Erythroblast (primary cell): ENCODE measurements around the gene SPDYE17.
"Not testable (repeated sequence)": the region's sequence is repeated elsewhere in the genome, so short reads cannot be mapped to it uniquely, and the experiment has no call there.

Experiments used
- DNase-seq, 2 experiments: peaks; one replicate each; lab custom pipeline; 2025; lab: John Stamatoyannopoulos, UW
- GATA1 ChIP-seq: IDR thresholded peaks from 2 replicates; pipeline ENCODE4 v1.6.1; 2011; ENCODE audit warnings: low read depth, mild to moderate bottlenecking, control low read depth, low read length, moderate library complexity
- POLR2A ChIP-seq: IDR thresholded peaks from 2 replicates; pipeline ENCODE4 v1.6.1; 2011; ENCODE audit warnings: mild to moderate bottlenecking, low read length

Gene SPDYE17

DNA sequence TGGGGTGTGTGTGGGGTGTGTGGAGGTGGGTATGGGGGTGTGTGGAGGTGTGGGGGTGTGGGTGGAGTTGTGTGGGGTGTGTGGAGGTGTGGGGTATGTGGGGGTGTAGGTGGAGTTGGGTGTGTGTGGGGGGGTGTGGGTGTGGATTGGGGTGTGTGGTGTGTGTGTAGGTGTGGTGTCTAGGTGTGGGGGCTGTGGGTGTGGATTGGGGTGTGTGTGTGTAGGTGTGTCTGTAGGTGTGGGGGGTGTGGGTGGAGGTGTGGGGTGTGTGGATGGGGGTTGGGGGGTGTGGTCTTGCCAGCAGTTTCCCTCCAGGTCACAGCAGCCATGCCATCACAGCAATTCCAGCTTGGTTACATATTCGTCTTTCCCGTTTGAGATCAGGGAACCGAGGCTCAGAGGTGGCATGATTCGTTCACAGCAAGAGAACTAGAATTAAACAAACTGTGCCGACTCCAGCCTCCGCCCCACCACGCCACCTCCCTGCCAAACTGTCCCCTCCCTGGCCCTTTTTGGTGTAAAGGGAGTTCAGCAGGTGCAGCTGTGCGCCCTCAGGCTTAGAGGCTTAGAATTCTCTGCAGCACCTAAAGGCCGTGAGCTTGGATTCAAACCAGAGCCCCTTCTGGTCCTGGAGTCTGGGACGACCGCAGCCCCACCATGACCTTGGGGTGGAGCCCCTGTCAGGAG is 33.3 kb downstream of the SPDYE17 start:
- peak; percentile 15 to 29 for DNase-seq

DNA sequence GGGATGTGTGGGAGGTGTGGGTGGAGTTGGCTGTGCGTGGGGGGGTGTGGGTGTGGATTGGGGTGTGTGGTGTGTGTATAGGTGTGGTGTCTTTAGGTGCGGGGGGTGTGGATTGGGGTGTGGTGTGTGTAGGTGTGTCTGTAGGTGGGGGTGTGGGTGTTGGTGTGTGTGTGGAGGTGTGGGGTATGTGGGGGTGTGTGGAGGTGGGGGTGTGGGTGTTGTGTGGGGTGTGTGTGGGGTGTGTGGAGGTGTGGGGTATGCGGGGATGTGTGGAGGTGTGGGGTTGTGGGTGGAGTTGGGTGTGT is 33.9 kb downstream of the SPDYE17 start:
- TF ChIP-seq GATA1 (no peak), POLR2A (no peak)
- DNase-seq = no peak

DNA sequence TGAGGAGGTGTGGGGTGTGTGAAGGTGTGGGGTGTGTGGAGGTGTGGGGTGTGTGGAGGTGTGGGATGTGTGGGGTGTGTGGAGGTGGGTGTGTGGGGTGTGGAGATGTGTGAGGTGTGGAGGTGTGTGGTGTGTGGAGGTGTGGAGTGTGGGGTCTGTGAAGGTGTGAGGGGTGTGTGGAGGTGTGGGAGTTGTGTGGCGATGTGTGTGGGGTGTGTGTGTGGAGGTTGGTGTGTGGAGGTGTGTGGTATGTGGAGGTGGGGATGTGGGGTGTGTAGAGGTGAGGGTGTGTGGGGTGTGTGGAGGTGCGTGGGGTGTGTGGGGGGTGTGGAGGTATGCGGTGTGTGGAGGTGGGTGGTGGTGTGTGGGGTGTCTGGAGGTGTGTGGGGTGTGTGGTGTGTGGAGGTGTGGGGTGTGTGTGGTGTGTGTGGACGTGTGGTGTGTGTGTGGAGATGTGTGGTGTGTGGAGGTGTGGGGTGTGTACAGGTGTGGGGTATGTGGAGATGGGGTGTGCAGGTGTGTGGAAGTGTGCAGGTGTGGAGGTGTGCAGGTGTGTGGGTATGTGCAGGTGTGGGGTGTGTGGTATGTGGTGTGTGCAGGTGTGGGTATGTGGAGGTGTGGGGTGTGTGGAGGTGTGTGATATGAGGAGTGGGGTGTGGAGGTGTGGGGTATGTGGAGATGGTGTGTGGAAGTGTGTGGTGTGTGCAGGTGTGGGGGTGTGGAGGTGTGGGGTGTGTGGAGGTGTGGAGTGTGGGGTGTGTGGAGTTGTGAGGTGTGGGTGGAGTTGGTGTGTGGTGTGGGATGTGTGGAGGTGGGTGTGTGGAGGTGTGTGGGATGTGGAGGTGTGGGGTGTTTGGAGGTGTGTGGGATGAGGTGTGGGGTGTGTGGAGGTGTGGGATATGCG is 34.5 kb downstream of the SPDYE17 start:
- no peak for TF ChIP-seq POLR2A
- no peak for TF ChIP-seq GATA1
- DNase-seq = no peak

DNA sequence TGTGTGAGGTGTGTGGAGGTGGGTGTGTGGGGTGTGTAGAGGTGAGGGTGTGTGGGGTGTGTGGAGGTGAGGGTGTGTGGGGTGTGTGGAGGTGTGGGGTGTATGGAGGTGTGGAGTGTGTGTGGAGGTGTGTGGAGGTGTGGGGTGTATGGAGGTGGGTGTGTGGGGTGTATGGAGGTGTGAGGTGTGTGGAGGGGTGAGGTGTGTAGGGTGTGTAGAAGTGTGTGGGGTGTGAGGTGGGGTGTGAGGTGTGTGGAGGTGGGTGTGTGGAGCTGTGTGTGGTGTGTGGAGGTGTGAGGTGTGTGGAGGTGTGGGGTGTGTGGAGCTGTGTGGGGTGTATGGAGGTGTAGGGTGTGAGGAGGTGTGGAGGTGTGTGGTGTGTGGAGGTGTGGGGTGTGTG is 35.2 kb downstream of the SPDYE17 start:
- not testable (repeated sequence) for DNase-seq

DNA sequence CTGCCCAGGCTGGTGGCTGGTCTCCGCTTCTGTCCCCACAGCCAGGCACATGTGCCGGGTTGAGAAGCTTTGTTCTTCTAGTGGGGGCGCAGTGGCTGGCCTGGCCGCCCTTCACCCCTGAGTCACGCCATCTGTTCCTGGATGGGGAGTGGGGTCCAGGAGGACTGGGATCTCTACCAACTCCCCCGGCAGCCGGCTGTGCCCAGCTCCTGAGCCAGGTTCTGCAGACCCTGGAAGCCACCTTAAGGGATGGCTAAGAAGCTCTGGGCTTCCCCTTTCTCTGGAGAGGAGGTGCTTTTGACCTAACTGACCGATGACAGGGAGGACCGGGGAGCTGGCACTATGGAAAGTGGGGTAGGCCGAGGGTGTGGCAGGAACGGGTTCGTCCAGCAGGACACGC is 37.9 kb downstream of the SPDYE17 start:
- not testable (repeated sequence) for DNase-seq

DNA sequence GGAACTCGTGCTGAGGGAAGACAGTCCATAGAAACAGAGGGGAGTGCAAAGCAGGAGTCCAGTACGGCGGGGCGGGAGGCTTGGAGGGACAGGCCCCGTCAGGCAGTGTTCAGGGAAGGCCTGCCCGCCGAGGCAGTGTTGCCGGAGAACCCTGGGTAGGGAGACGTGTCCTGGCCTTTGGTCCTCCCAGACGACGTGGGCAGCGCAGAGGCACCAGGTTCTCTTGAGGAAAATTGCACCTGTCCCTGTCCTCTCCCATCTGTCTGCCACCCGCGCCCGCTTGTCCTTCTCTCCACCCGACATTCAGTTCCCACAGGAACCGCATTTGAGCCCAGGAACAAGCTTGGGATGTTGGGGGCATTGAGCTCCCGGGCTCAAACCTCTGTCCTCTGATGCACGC is 38.3 kb downstream of the SPDYE17 start:
- DNase-seq = not testable (repeated sequence)

DNA sequence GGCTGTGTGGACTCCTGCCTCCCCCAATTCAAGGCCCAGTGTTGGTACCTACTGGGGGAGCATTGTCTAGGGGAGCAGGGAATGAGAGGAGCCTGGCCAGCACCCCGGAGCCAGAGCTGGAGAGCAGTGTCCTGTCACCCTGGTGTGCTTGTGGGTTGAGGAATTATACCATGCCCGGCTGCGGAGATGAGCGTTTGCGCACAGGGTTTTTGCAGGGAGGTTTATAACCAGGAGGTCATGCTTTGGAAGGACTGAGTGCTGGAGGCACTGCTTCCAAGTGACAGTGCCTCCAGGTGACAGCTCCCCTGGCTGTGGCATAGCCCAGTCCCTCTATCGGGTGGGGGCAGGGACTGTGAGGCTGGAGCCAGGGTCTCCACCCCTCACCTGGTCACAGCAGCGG is 39.3 kb downstream of the SPDYE17 start:
- not testable (repeated sequence) for DNase-seq

DNA sequence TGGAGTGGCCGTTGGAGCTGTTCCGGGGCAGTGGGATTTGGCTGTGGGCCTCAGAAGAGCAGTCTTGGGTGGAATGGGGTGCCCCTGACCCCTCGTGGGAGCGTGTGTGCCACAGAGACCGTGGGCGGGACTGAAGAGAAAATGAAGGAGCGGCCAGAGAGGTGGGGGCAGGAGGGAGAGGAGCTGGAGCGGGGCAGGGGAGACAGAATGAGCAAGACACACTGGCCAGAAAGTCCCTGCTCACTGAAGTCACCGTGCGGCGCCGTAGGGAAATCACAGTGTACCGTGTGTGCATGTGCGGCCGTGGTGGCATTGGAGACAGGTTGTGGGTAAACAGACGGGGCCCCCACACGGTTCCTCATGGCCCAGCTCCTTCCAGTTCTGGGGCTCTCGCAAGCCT is 40.0 kb downstream of the SPDYE17 start:
- not testable (repeated sequence) for DNase-seq

DNA sequence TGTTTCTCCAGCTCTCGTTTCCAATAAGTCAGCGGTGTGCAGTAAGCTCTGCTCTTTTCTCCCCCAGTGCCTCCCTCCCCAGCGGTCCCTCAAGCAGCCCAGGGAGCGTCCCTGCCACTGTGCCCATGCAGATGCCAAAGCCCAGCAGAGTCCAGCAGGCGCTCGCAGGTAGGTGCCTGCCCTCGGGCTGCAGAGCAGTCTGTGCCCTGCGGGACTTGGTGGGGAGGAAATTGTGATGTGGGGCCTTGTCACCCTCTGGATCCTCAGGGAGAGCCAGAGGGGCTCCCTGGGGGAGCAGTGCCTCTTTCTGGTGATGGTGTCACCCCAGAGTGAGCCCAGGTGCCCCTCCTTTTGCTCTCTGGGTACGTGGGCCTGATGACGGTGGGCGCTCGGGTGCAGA is 42.0 kb downstream of the SPDYE17 start:
- DNase-seq = not testable (repeated sequence)

DNA sequence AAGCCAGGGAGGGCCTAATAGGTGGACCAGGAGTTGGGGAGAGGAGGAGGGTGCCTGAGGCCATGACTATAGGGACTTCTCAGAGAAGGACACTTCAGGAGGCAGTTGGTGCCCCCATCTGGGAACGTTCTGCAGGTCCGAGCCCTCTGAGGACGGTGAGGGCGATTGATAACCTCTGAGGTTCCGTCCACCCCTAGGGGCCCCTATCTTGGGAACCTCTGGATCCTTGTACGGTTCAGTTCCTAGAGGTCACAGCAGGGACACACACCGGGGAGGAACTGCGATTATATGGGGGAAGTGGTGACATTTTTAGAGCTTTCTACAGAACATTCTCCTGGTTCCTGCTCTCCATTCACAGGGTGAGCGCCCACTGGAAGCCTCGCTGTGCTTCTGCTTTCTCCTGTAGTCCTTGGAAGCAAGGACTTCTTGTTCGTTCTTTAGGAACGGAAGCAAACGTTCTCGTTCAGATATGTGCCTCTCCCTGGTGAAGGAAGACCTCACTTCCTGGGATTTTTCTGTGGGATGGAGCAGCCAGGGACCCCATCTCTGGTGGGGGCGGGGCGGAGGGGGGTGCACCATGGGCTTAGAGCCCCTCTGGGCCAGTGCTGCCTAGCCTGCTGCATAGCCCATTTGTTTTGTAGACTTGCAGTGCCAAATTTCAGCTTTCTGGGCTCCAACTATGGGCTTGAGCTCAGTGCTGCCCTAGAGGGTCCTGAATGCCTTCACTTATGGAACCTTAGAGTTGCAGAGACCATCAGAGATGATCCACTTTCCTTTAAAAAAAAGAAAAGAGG is 46.0 kb downstream of the SPDYE17 start:
- DNase-seq = not testable (repeated sequence)

DNA sequence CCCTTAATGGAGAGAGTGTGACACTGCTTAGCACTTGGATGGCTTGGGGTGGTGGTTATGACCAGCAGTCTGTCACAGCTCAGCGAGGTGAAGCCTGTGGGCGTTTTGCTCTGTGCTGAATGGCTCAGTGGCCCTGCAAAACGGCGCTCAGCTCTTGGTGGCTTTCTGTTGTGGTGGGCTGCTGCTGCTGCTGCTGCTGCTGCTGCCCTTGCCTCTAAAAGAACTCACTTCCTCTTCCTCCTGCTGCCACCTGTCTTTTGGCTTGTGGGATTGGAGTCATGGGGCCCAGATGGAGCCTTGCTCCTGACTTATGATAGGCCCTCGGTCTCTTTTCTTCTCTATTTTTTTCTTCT is 47.4 kb downstream of the SPDYE17 start:
- DNase-seq = not testable (repeated sequence)

DNA sequence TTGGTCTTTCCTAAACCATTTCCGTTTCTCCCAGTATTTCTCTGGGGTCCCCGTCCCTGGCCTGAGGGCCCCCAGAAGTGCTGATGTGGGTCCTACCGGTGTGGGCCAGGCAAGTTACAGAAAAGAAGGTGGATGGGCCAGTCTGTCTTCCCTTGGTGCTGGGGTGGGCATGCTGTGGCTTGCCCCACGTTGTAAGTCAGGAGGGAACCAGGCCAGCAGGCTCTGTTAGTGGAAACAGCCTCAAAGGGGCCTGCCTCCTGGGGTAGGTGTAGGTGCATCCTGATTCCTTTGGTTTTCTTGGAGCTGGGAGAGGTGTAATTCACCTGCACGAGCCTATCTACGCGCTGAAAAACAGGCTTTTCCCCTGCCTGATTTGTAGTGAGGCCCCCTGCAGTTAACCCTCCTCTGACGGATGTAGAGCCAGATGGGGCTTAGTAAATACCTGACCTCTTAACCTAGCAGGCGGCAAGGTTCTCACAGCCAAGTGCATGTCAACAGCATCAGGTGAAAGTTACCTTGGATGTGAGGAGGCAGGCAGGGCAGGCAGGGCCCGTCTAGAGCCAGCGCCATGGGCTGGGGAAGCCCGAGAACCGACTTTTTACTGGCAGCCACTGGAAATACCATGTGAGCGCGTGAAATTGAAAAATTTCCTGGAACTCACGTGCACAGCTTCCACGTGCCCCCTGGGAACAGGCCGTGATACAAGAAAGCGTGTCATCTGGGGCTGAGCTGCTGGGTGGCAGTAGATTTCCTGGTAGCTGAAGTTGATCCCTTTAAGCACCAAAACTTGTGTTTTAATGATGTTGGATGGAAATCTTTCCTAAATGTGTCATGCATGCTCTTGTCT is 48.0 kb downstream of the SPDYE17 start:
- not testable (repeated sequence) for DNase-seq

DNA sequence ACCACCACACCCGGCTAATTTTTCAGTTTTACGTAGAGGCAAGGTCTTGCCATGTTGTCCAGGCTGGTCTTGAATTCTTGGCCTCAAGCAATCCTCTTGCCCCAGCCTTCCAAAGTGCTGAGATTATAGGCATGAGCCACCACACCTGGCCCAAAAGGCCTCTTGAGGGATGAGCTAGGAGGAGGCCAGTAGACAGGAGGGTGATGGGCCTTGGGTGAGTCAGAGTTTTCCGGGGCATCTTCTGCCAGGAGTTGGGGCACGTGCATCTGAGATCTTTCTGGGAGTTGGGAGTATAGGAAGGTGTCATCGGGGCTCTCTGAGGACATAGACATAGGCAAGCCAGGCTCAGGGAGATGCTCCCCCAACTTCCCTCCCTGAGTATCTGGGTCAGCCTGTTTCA is 48.8 kb downstream of the SPDYE17 start:
- not testable (repeated sequence) for DNase-seq

DNA sequence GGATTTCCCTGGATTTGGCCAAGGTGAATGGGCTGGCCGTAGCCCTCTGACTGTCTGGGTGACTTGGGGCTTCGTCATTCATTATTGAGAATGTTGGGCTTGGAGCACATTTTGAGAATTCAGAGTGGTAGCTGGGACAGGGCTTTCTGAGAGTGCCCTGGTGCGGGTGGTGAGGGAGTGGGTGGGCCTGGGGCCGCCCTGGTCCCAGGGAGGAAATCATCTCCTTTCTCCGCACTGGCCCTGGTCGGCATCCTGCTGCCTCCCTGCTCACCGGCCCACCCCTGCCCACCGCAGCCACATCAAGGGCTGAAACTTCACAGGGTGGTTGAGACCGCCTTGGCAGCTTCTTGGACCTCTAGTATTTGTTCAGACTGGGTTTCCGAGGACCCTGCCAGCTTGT is 49.7 kb downstream of the SPDYE17 start:
- not testable (repeated sequence) for DNase-seq

DNA sequence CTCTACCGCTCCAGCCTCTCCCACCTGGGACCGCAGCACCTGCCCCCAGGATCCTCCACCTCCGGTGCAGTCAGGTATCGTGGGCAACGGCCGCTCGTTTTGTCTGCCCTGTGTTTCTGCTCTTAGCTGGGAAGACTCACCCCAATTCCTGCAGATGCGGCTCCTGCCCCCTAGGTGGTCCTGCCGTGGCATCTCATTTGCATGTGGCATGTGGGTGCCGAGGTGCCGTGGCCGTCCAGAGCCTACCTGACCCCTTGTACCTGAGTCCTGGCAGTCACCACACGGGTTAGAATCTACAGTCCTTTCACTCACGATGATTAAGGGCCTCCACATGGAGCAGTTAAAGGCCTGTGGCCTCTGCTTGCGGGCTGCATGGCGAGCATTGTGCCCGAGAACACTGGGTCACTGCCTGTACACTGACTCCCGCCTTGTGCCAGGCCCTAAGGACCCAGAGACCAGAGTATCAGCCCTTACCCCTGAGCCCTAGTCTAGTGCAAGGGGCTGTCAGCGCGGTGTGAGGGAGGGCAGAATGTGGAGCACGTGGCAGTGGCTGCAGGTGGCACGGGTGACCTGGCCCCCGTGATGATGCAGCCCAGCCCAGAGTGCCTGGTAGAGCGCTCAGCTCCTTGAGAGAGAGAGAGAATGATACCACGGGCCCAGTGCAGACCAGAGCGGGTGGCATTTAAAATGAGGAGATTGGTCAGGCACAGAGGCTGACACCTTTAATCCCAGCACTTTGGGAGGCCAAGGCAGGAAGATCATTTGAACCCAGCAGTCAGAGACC is 50.8 kb downstream of the SPDYE17 start:
- not testable (repeated sequence) for DNase-seq

DNA sequence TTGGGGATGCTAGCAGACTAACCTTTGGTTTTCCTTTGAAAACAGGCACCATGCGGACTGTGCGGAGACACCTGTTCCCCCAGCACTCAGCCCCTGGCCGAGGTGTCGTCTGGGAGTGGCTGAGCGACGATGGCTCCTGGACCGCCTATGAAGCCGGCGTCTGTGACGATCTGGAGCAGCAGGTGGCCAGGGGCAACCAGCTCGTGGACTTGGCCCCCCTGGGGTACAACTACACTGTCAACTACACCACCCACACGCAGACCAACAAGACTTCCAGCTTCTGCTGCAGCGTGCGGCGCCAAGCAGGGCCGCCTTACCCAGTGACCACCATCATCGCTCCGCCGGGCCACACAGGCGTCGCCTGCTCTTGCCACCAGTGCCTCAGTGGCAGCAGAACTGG is 51.6 kb downstream of the SPDYE17 start:
- DNase-seq = not testable (repeated sequence)

DNA sequence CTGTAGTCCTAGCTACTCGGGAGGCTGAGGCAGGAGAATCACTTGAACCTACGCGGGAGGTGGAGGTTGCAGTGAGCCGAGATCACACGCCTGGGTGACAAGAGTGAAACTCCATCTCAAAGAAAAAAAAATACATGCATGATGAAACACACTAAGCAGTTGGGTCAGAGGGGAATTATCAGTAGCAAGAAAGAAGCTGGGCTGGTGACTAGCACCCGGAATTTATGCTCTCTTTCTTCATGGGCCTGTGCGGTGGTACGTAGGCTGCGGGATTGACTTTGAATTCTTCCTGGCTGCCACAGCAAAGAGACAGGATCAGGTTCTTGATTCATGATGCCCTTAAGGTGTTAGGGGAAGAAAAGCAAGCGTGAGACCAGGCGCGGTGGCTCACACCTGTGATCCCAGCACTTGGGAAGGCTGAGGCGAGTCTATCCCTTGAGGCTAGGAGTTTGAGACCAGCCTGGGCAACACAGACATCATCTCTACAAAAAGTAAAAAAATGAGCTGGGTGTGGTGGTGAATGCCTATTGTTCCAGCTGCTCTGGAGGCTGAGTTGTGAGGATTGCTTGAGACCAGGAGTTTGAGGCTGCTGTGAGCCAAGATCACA is 54.3 kb downstream of the SPDYE17 start:
- not testable (repeated sequence) for DNase-seq

DNA sequence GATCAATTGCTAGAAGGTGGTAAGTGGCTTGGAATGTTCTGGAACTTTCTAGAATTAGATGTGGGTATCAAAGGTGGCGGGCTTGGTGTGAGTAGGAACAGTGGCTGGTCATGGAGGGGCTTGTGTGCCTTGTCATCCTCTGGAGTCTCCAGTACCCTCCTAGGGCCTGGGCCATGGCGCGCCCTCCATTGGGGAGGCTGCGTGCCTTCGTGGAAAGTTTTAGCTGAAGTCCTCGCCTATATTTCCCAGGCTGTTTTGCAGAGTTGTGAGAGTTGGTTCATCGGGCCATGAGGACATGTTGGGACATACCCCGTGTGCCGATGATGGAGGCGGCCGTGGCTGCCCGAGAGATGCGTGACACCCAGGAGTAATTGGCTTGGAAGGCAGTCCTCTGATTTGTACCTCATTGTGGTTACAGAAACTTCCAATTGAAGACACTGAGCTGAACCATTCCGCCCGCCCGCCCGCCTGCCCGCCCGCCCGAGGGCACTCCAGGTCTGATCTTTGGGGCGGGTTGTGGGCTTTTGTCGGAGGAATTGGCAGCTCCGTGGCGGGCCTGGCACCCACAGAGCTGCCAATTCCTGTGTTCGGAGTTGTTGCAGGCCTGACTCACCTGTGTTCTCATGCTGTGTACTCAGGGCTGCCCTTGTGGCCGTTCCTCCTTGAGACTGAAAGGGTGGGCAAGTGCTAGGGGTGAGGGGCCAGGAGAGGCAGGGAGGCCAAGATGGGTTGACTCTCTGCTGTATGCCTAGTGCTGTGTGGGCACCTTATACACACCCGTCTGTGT is 57.2 kb downstream of the SPDYE17 start:
- not testable (repeated sequence) for DNase-seq

DNA sequence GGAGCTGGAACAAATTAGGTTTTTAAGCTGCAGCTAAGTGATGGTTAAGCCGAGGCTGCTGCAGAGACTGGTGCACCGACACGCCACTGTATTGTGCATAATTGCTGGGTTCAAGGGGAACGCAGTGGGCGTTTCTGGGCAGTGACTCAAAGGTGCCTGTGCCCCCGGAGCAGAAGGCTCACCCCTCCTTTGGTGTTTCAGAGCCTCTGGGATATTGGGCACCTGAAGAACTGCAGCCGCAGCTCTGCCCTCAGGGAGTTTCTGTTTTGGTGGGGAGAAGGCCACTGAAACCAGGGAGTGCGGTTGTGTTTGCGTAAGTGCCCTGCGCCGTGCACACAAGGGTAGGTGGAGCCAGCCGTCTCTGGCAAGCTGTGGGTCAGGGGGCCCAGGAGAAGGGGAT is 57.8 kb downstream of the SPDYE17 start:
- DNase-seq = not testable (repeated sequence)
